HG02938 (cell line): ENCODE data around the gene HMCN1.
"Not testable (repeated sequence)": the region's sequence is repeated elsewhere in the genome, so short reads cannot be mapped to it uniquely, and the experiment has no call there.

Experiments used
- ATAC-seq: cut with Tn5 transposase; IDR thresholded peaks from one replicate; pipeline ENCODE4 v1.9.1; 2021; ENCODE audit warnings: mild to moderate bottlenecking, moderate library complexity; ENCODE audit not compliant: unreplicated experiment

The HMCN1 gene

DNA sequence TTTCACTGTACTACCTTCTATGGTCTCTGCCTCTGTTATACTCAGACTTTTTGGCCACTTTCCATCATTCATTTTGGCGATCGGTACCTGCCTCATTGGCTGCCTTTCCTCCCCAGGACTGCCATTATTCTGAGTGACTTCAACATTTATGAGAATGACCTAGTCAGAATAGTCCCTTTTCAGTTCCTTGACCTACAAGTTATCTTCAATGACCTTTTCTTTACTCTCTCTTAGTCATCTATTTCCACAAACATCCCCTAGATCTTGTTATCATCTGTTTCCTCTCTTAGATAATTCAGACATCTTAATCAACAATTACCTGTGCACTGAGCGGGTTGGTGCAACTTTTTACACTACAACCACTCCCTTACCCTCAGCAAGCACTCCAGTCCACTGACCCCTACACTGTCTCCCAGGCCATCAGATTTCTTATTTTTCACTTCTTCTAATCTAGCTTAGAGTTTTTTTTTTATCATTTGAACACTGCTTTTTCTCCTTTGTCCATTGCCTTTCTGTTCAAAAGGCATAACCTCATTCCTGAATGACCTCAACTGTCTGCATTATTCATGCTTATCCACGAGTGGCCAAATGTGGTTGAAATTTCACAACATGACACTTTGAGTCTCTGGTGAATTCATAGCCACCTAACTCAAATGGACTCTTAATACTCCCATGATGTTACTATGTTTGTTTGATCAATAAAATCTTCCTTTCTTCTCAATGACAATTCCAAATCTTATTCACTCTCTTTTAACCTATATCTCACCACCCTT lies 112.7 kb downstream of the HMCN1 start:
- no peak for ATAC-seq

DNA sequence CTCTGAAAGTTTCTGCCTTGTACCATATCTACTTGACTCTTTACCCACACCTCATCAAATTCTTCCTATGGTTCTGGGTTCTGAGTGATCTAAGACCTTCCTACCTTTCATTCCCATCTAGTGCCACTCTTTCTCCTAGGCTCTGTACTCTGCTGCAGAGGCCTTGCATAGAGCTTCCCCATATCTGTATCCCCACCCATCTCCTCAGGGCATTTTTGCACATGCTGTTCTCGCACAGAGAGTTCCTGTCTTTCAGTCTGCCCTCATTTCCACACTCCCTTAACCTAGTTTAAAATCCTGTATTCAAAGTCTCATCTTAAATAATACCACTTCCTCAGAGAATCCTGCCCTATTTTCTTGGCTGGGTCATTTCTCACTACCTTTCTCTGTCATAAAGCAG lies 114.8 kb downstream of the HMCN1 start:
- no peak for ATAC-seq

DNA sequence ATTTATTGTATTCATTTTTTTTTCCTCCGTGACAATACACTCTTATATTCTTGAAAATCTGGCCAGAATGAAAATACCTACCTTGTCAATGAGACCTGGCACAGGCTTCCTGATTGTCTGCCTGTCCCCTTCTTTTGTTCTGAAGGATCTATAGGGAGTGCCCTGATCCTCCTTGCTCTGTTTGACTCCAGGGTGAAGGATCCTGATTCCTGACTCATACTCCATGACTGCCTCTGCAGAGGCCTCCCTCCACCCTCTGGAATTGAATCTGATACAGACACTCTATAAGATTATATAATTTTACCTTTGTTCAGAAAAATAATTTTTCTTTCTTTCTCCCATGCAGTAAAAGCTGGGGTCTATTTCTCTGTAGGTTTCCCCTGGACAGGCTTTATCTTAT lies 116.2 kb downstream of the HMCN1 start:
- ATAC-seq, result no peak

DNA sequence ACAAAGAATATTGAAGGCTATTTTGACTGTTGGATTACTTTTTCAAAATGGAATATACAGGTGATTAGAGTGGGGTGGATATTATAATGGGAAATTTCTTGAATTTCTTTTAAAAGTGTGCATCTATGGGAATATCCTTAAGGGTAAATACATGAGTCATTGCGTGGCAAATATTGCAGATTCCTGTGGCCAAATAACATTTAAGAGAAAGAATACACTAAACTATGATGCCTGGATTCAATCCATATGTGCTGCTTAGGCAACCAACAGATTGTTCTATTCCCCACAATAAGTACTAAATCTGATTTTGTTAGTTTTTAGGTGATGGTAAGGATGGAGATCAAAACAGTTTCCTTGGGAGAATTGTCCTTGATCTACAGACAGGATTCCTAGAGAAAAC lies 119.5 kb downstream of the HMCN1 start:
- no peak for ATAC-seq

DNA sequence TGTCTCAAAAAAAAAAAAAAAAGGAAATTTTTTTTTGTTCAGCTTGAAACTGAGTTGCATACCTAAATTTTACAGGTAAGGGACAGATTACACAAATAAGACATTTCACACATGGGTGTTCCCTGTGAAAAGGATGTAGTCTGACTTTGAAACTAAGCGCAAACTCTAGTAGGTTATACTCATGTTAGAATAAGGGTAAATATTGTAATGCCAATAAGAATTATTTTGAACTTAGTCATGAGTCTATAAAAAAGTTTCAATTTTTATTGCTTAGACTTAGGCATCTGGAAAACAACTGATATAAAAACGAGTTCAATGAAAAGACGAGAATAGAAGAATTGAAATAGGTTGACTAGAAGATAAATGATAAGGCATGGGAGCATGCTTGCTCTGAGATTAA lies 122.3 kb downstream of the HMCN1 start:
- no peak for ATAC-seq

DNA sequence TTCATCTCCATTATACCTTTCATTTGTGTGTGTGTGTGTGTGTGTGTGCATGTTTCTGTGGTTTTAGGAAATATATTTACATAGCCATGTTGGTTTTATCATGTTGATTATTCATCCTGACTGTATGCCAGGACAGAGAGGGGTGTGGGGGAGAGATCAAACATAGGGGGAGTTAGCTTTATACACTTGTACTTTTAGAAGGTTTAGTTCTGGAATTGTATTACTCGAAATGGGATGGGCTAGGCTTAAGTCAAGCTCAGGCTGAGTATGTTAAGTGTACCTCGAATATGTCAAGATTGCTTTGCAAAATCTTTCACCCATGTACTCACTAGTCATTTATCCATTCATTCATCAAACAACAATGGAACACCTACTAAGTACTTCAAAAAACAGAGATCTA lies 123.3 kb downstream of the HMCN1 start:
- no peak for ATAC-seq

DNA sequence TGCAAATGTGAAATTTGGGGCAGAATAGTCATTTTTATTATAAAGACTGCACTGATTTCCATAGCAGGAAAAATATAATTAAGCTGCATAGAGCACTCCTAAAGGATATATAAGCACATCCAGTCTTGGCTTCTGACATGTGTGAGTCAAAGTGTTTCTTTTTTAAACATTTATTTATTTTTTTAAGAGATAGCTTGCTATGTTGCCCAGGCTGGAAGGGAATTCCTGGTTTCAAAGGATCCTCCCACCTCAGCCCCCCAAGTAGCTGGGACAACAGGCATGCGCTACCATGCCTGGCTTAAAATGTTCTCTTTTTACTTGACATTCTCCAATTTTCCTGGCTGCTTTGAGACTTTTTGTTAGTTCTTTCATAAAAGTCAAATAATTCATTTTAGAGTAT lies 126.1 kb downstream of the HMCN1 start:
- no peak for ATAC-seq

DNA sequence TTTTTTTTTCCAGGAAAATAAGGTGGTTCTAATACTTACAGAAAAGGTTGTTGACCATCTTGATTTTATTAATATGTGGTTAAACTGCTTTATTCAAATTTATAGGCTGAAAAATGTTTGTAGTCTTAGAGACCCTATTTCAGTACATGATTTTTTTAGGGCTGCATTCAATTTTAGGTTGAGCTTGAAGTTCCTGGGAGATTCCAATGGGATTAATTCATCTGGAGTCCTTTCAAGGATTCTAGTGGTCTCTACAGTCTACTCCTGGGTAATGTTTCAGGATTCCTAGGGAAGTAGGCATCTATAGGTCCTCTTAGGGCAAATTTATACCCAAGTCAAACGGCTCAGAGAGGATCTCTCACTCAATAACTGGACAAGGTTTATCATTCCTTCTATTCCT lies 126.7 kb downstream of the HMCN1 start:
- ATAC-seq, result no peak

DNA sequence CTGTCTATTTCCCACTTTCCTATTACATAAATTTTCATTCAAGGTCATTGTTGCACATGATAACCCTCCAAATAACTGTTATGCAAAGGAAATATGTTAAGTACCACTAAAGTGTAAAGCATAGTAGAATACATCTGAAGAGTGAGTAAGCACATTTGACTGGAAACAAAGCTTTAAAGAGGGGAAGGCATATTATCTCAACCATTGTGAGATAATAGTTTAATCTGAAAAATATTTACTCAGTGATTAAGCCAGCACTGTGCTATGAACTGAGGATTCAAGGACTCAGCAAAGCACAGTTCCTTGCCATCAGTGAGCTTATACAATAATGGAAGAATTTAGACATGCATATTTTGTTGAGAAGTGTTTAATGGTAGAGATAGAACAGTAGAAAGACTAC lies 127.4 kb downstream of the HMCN1 start:
- no peak for ATAC-seq

DNA sequence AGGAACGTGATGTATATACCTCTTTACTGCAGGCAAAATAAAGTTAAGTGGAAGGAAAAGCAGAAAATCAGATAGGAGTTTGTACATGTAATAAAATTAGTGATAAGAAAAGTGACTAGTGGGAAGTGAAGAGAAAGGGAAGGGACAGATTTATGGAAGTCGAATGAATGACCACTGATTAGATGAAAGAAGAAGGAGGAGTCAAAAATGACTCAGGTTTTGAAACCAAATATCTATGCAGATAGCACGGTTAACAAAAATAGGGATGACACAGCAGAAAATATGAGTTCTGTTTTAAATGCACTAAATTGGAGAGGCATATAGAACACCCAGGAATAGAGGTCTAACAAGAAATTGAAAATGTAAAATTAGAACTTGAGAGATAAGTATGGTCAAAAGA lies 128.0 kb downstream of the HMCN1 start:
- no peak for ATAC-seq

DNA sequence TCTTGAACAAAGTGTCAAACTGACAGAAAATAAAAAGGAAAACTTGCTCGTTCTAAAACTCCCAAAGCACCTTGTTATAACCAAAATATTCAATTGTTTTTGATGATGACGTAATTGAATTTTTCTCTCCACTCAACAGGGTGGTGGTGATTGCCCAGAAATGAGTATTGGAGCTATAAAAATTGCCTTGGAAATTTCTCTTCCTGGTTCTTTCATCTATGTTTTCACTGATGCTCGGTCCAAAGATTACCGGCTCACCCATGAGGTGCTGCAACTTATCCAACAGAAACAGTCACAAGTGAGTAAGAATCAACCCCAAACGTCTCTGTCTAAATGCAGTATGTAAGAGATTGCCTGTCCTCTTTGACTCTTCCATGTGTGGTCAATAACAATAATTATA lies 130.1 kb downstream of the HMCN1 start:
- ATAC-seq, result no peak

DNA sequence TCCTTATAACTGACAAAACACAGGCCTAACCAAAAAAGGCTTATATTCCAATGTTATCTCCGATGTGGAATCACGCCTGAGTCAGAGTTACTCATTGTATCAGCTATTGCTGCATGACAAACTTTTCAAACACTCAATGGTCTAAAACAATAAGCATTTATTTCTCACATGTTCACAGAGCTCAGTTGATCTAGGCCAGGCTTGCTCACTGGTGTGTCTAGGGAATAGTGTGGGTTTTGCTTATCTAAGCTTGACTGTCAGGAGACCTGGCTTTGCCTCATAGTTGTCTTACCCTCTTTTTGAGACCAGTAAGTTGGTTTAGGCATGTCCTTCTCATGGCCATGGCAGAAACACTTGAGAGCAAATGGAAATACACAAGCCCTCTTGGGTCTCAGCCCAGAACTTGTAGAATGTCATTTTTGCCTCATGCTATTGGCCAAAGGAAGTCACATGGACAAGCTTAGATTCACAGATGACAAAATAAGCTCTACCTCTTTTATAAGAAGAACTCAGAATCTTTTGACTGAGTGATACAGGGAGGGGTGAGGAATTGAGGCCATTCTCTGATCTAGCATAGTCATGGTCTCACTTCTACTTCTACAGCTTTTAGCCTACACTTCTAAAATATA lies 130.8 kb downstream of the HMCN1 start:
- ATAC-seq, result no peak

DNA sequence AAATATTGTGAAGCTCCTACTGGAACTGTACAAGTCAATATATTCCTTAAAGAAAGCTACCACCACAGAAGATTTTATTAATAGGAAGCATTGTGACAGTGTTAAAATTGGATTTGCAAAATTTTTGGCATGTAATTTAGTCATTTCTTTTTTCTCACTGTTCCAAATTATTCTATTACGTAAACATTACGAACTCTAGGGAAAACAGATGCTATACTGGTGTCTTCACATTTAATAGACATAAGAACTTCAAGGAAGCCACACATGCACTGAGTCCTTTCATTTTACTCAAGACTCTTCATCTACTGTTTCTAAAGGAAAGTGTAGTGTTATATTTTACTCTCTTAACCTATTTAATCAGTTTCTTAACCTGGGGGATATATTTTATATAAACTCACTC lies 135.4 kb downstream of the HMCN1 start:
- ATAC-seq, result no peak

DNA sequence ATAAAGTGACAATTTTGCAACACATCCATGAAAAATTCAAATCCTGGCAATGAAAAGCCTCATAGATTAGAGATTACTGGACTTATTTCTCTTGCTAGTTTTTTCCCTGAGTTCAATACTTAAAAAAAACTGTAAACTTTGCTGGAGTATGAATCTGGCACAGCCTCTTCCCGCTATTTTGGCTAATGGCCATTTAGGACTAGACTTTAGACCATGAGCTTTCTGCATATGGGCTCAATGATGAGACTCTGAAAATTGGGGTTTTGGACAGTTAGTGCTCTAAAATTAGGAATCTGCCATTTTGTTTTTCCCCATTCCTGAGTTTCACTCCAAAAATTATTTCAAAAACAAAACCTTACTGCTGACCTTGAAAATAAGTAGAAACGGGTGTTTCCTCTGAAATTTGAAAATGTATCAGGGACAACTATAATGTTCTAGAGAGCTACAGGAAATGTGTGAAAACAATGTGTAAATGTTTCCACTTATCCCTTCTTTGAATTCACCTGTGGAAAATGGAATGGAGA lies 137.5 kb downstream of the HMCN1 start:
- no peak for ATAC-seq

DNA sequence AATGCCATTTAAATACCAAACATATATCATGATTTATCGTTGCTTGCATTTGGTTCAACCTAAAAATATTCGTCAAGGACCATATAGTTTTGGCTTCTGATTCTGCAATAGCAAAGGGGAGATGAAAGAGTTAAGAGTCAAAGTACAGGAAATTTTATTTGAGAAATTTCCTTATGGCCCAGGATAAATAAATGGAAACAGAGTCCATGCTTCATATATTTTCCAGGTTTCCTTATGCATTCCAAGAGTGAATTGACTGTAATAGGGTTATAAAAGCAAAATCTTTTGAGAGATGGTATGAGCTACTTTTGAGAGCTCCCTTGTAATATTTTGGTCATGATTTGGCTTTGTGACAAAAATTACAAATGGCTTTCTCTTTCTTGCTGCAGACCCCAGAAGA lies 140.1 kb downstream of the HMCN1 start:
- ATAC-seq, result no peak

DNA sequence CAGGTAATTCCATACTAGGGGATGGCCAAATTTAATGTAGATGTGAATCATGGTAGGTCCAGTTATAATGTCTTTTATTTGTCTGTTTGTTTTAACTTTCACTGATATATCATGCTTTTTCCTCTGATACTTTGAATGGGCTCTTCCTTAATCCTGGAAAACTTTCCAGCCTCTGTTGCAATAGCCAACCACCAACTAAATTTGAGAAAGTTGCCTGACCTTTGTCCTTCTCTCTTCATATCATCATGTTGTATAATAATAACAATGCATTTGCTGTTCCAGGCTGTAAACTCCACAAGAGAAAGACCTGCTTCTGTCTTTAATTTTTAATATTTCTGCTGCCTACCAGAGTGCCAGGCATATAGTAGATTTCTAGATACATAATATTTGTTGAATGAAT lies 146.1 kb downstream of the HMCN1 start:
- no peak for ATAC-seq

DNA sequence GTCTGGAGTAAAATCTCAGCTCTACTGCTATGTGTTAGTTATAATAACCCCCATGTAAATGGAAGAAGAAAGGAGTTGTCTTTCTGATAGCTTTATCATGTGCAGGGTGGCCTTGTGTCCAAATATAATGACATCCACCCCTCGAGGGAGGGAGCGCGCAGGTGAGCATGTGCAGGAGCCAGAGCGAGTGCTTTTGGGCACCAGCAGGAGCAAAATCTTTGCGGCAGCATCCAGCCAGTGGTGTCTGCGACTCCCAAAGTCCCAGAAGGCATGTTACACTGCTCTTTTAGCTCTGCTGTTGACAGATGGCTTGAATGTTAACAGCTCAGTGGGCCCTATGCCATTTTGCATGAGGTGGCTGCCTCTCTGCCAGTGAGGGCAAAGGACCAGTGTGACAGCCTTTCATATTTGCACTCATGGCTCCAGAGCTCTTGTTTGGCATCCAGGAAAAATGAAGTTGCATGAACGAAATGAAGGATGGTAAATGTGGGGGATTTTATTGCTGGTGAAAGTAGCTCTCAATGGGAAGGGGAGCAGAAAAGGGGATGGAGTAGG lies 146.7 kb downstream of the HMCN1 start:
- ATAC-seq, result no peak

DNA sequence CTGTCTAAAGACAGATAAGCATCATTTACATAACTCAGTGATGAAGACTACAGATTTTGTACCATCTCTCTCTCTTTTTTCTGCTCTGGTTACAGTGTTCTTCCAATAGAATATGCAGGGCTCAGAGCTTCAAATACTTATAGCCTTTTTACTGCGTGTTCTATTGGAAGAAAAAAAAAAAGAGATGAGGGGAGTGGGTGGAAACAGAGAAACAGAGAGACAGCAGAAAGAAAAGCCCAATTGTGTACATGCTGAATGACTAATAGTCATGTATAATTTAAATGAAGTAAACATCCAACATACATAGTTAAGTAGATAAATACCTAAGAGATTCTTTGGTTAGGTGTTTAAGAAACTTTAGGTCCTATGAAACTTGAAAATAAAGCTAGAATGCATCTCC lies 151.9 kb downstream of the HMCN1 start:
- no peak for ATAC-seq

DNA sequence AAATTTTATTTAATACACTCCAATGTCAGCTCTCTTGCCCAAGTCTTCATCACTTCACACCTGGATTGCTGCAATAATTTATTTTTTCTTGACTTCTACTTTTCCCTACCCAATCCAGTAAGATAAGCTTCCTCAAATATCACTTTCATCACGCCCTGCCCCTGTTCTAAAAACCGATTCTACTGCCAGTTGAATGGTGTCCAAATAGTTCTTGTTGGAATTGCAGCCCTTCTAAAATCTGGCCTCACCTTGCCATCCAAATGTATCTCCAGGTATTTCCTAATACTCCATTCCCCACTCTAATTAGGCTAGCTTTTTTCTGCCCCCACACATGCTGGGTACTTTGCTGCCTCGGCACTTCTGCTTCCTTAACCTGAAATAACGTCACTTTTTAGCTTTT lies 152.5 kb downstream of the HMCN1 start:
- no peak for ATAC-seq

DNA sequence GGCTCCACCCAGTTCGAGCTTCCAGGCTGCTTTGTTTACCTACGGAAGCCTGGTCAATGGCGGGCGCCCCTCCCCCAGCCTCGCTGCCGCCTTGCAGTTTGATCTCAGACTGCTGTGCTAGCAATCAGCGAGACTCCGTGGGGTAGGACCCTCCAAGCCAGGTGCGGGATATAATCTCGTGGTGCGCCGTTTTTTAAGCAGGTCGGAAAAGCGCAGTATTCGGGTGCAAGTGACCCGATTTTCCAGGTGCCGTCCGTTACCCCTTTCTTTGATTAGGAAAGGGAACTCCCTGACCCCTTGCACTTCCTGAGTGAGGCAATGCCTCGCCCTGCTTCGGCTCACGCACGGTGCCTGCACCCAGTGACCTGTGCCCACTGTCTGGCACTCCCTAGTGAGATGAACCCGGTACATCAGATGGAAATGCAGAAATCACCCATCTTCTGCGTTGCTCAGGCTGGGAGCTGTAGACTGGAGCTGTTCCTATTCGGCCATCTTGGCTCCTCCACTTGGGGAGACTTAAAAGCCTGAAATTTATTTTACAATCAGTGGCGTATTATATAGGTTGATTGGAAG lies 158.7 kb downstream of the HMCN1 start:
- ATAC-seq, result not testable (repeated sequence)

DNA sequence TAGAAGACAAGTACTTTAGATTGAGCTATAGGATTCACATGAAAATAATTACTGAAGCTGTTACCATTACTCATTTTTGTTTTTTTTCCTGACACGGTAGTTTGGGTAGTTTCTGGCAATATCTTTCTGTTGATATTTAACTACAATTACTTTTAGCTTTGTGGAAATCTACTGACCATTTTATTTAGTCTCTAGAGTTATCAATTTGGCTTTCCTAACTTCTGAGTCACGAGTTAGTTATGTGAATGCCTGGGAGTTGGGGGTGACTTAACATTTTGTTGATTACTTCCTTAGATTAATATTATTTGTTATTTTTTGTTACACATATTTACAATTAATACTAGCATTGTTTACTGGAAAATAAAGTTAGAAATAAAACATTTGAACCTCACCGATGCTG lies 160.6 kb downstream of the HMCN1 start:
- ATAC-seq, result no peak
